ENCODE data around the gene GNA12.

GRCh38 chr7:2759736-2760097 is 84.4 kb downstream of the GNA12 start:
- TF ChIP-seq POLR2AphosphoS5 (IDR thresholded peaks at IDR 0.05) (no peak), POLR2A (IDR thresholded peaks at IDR 0.05) (no peak), EP300 (IDR thresholded peaks at IDR 0.05) (no peak)
- TF ChIP-seq, protein P1, sequence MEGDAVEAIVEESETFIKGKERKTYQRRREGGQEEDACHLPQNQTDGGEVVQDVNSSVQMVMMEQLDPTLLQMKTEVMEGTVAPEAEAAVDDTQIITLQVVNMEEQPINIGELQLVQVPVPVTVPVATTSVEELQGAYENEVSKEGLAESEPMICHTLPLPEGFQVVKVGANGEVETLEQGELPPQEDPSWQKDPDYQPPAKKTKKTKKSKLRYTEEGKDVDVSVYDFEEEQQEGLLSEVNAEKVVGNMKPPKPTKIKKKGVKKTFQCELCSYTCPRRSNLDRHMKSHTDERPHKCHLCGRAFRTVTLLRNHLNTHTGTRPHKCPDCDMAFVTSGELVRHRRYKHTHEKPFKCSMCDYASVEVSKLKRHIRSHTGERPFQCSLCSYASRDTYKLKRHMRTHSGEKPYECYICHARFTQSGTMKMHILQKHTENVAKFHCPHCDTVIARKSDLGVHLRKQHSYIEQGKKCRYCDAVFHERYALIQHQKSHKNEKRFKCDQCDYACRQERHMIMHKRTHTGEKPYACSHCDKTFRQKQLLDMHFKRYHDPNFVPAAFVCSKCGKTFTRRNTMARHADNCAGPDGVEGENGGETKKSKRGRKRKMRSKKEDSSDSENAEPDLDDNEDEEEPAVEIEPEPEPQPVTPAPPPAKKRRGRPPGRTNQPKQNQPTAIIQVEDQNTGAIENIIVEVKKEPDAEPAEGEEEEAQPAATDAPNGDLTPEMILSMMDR (IDR thresholded peaks at IDR 0.05): no peak

Data from stomach (tissue), 4 donors.